ENCODE measurements around the gene CFH.

The CFH gene

DNA sequence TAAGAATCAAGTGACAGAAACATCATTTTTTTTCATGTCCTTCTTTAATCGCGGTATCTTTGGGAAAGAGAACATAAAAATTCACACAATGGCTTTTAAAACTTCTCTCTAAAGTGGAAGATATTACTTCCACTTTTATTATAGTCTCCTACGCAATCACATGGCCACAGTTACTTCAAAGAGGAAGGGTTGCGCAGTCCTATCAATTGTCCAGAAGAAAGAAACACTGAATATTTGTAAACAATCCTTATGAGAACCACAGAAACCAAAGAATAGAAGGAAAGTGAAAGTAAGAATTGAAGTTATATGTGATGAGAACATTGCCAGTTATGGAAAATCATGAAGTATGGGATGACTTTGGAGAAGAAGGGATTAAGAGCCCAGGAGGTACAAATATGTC, 32.6 kb downstream of the CFH start:
- peak in 1 of 2 experiments; percentile 59 for DNase-seq (ENCODE audit: low read depth in 1 of 2, low spot score in 1 of 2)
- no peak; the same call in 1 of the 2 replicates for TF ChIP-seq POLR2AphosphoS5 (IDR thresholded peaks at IDR 0.05; ENCODE audit: low read depth)
- peak; percentile 34; the same call in 1 of the 2 replicates for TF ChIP-seq SPI1 (IDR thresholded peaks at IDR 0.05; ENCODE audit: borderline replicate concordance, low read depth)

DNA sequence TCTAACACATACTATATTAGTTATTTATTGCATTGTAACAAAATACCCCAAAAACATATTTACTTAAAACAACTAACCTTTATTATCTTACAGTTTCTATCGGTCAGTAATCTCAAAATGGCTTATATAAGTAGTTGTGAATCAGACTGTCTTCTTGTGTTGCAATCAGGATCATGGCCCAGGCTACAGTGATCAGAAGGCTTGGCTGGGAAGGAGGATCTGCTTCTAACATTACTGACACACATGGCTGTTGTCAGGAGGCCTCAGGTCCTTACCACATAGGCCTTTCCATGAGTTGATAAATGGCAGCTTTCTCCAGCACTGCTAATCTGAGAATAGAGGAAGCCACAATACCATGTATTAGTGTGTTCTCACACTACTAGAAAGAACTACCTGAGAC, 33.7 kb downstream of the CFH start:
- no peaks in the 10 kb centered on the region for H3K27me3 ChIP-seq (ENCODE audit: insufficient read depth, poor library complexity, severe bottlenecking)
- no peak for DNase-seq (ENCODE audit: low read depth in 1 of 2, low spot score in 1 of 2)
- no peak overlapping the region for H3K4me3 ChIP-seq (replicated peaks; ENCODE audit: insufficient read depth, low read length)
- TF ChIP-seq, protein P1, sequence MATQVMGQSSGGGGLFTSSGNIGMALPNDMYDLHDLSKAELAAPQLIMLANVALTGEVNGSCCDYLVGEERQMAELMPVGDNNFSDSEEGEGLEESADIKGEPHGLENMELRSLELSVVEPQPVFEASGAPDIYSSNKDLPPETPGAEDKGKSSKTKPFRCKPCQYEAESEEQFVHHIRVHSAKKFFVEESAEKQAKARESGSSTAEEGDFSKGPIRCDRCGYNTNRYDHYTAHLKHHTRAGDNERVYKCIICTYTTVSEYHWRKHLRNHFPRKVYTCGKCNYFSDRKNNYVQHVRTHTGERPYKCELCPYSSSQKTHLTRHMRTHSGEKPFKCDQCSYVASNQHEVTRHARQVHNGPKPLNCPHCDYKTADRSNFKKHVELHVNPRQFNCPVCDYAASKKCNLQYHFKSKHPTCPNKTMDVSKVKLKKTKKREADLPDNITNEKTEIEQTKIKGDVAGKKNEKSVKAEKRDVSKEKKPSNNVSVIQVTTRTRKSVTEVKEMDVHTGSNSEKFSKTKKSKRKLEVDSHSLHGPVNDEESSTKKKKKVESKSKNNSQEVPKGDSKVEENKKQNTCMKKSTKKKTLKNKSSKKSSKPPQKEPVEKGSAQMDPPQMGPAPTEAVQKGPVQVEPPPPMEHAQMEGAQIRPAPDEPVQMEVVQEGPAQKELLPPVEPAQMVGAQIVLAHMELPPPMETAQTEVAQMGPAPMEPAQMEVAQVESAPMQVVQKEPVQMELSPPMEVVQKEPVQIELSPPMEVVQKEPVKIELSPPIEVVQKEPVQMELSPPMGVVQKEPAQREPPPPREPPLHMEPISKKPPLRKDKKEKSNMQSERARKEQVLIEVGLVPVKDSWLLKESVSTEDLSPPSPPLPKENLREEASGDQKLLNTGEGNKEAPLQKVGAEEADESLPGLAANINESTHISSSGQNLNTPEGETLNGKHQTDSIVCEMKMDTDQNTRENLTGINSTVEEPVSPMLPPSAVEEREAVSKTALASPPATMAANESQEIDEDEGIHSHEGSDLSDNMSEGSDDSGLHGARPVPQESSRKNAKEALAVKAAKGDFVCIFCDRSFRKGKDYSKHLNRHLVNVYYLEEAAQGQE (IDR thresholded peaks at IDR 0.05; ENCODE audit: insufficient replicate concordance, low read depth), result no peak
- TF ChIP-seq POLR2AphosphoS5 (IDR thresholded peaks at IDR 0.05; ENCODE audit: low read depth), result no peak
- TF ChIP-seq GABPA (IDR thresholded peaks at IDR 0.05; ENCODE audit: low read depth), result no peak
- TF ChIP-seq SPI1 (IDR thresholded peaks at IDR 0.05; ENCODE audit: borderline replicate concordance, low read depth), result no peak
- TF ChIP-seq, protein P2, sequence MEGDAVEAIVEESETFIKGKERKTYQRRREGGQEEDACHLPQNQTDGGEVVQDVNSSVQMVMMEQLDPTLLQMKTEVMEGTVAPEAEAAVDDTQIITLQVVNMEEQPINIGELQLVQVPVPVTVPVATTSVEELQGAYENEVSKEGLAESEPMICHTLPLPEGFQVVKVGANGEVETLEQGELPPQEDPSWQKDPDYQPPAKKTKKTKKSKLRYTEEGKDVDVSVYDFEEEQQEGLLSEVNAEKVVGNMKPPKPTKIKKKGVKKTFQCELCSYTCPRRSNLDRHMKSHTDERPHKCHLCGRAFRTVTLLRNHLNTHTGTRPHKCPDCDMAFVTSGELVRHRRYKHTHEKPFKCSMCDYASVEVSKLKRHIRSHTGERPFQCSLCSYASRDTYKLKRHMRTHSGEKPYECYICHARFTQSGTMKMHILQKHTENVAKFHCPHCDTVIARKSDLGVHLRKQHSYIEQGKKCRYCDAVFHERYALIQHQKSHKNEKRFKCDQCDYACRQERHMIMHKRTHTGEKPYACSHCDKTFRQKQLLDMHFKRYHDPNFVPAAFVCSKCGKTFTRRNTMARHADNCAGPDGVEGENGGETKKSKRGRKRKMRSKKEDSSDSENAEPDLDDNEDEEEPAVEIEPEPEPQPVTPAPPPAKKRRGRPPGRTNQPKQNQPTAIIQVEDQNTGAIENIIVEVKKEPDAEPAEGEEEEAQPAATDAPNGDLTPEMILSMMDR (IDR thresholded peaks at IDR 0.05; ENCODE audit: insufficient read depth, low read length), result no peak
- H3K27ac ChIP-seq (replicated peaks), result no peak overlapping the region

More for the DNA sequence above, 32.6 kb downstream of the CFH start:
- H3K27ac ChIP-seq (replicated peaks), result no peak overlapping the region
- H3K4me3 ChIP-seq (replicated peaks; ENCODE audit: insufficient read depth, low read length), result no peak overlapping the region
- H3K27me3 ChIP-seq (ENCODE audit: insufficient read depth, poor library complexity, severe bottlenecking), result no peaks in the 10 kb centered on the region

DNA sequence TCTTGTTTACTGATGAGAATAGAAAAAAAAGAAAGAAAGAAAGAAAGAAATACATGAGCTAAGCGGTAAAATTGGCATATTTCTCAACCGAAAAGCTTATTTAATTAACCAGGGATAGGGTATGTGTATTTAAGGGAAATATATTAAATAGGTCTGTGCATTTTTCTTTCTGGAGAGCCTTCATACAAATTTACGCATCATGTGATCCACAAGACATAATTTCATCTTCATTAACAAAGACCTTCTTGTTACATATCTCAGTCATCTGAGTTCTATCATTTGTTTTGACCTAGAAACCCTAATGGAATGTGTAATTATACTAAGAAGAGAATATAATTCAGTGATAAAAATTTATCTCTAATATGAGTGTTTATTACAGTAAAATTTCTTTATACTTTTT, 37.2 kb downstream of the CFH start:
- no peak overlapping the region for H3K27ac ChIP-seq (replicated peaks)
- TF ChIP-seq POLR2AphosphoS5 (IDR thresholded peaks at IDR 0.05; ENCODE audit: low read depth) (no peak), GABPA (IDR thresholded peaks at IDR 0.05; ENCODE audit: low read depth) (no peak), SPI1 (IDR thresholded peaks at IDR 0.05; ENCODE audit: borderline replicate concordance, low read depth) (no peak)
- TF ChIP-seq, protein P1 (IDR thresholded peaks at IDR 0.05; ENCODE audit: insufficient replicate concordance, low read depth), result no peak
- TF ChIP-seq, protein P2 (IDR thresholded peaks at IDR 0.05; ENCODE audit: insufficient read depth, low read length), result no peak
- H3K4me3 ChIP-seq (replicated peaks; ENCODE audit: insufficient read depth, low read length), result no peak overlapping the region
- H3K27me3 ChIP-seq (ENCODE audit: insufficient read depth, poor library complexity, severe bottlenecking), result no peaks in the 10 kb centered on the region
- DNase-seq (ENCODE audit: low read depth in 1 of 2, low spot score in 1 of 2), result no peak

DNA sequence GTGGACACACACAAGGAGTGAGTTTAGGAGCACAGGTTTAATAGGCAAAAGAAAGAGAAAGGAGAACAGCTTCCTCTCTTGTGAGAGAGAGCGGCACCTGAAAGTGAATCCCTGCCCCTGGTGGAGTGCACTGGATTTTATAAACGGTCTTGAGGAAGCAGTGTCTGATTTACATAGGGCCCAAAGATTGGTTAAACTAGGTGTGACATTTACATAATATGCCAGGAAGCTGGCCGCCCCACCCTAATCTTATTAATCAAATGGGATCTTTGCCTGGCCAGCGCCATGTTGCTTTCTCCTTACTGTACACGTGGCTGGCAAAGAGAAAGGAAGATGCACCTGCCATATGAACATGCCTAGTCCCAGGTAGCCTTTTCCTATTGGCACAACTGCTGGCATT, 38.7 kb downstream of the CFH start:
- no peak overlapping the region for H3K27ac ChIP-seq (replicated peaks)
- H3K27me3 ChIP-seq (ENCODE audit: insufficient read depth, poor library complexity, severe bottlenecking), result no peaks in the 10 kb centered on the region
- no peak for DNase-seq (ENCODE audit: low read depth in 1 of 2, low spot score in 1 of 2)
- H3K4me3 ChIP-seq (replicated peaks; ENCODE audit: insufficient read depth, low read length), result no peak overlapping the region
- TF ChIP-seq, protein P2 (IDR thresholded peaks at IDR 0.05; ENCODE audit: insufficient read depth, low read length), result no peak
- TF ChIP-seq SPI1 (IDR thresholded peaks at IDR 0.05; ENCODE audit: borderline replicate concordance, low read depth) (no peak), GABPA (IDR thresholded peaks at IDR 0.05; ENCODE audit: low read depth) (no peak), POLR2AphosphoS5 (IDR thresholded peaks at IDR 0.05; ENCODE audit: low read depth) (no peak)
- TF ChIP-seq, protein P1 (IDR thresholded peaks at IDR 0.05; ENCODE audit: insufficient replicate concordance, low read depth), result no peak
